Gastrocnemius medialis (tissue), 4 donors: ENCODE data around the gene ISM1. TPM values are rescaled to one million over a fixed set of nuclear protein-coding genes. Genes with fewer than 3 reads are reported as not detected.
A peak's percentile ranks its signal among the peaks of the same experiment; 100 is the strongest.

Source experiments
- ATAC-seq, 2 donors: fragments of 150-250 bp; one replicate each; pipeline ENCODE4 v1.9.1; 2016
- DNase-seq, 2 donors: peaks; one replicate each; pipeline ENCODE4 v3.0.0-alpha.2; 2019
- H3K27ac ChIP-seq, 4 donors: fragments of 200-600 bp; sonication (generic); 1 replicate in 1 of 4; 2 replicates in 3 of 4; pipeline ENCODE4 v1.5.1; 2016 to 2018; ENCODE audit warnings: mild to moderate bottlenecking in 2 of 4, moderate library complexity in 1 of 4
- H3K27me3 ChIP-seq, 3 donors: fragments of 200-600 bp; sonication (generic) in 2 of 3; 1 replicate in 1 of 3; 2 replicates in 2 of 3; pipeline versions ENCODE4 v1.5.1 to v1.6.0; 2016 to 2019; ENCODE audit warnings: mild to moderate bottlenecking in 1 of 3, moderate library complexity in 1 of 3
- H3K36me3 ChIP-seq, 2 donors: fragments of 200-600 bp; sonication (generic) in 1 of 2; one replicate each; pipeline ENCODE4 v1.5.1; 2017 to 2018
- H3K4me1 ChIP-seq, 2 donors: fragments of 200-600 bp; sonication (generic) in 1 of 2; one replicate each; pipeline ENCODE4 v1.5.1; 2016 to 2017; ENCODE audit warnings: mild to moderate bottlenecking in 2 of 2
- H3K4me3 ChIP-seq, 4 donors: fragments of 200-600 bp; sonication (generic) in 3 of 4; 1 replicate in 1 of 4; 2 replicates in 3 of 4; pipeline ENCODE4 v1.5.1; 2016 to 2019; ENCODE audit warnings: mild to moderate bottlenecking in 2 of 4
- H3K9me3 ChIP-seq, 3 donors: fragments of 200-600 bp; sonication (generic) in 2 of 3; 1 replicate in 1 of 3; 2 replicates in 2 of 3; pipeline ENCODE4 v1.5.1; 2016 to 2019
- POLR2A ChIP-seq, 2 donors: fragments of 450-650 bp; IDR thresholded peaks; one replicate each; pipeline ENCODE4 v1.6.1; 2017; ENCODE audit warnings: antibody characterized with exemption in 2 of 2, mild to moderate bottlenecking in 2 of 2, moderate library complexity in 2 of 2
- in situ Hi-C, 4 donors: fragments of 200-750 bp; cut with MboI; loops; one replicate each; pipeline versions ENCODE4 v1.15.0 to v1.8.0; 2017; ENCODE audit warnings: low sequenced_read_pairs in 4 of 4
- intact Hi-C: fragments of 100-400 bp; cut with DNase I; formaldehyde crosslinking; loops from one replicate; pipeline ENCODE4 v1.15.1; 2023; ENCODE audit warnings: low total_unique reads
- total RNA-seq, 4 donors: library from RNA; depleted of rRNA; stranded (reverse); fragments of >200 nt; gene quantifications; one replicate each; pipeline versions ENCODE4 v1.1.0 to v1.2.3, GENCODE V29; 2016
- TF ChIP-seq, protein P1 (sequence below), 5 experiments: fragments of 450-650 bp in 3 of 5; fragments of 200-600 bp in 2 of 5; sonication (generic) in 2 of 5; IDR thresholded peaks in 4 of 5; conservative IDR thresholded peaks in 1 of 5; 1 replicate in 4 of 5; 2 replicates in 1 of 5; pipeline ENCODE4 v1.5.1; 2016 to 2019; ENCODE audit warnings: antibody characterized with exemption in 5 of 5, mild to moderate bottlenecking in 3 of 5, moderate library complexity in 3 of 5

ISM1 gene
- total RNA-seq, 4 donors from 2014 or later = 0.61 to 3.7 (median 0.78) TPM

DNA sequence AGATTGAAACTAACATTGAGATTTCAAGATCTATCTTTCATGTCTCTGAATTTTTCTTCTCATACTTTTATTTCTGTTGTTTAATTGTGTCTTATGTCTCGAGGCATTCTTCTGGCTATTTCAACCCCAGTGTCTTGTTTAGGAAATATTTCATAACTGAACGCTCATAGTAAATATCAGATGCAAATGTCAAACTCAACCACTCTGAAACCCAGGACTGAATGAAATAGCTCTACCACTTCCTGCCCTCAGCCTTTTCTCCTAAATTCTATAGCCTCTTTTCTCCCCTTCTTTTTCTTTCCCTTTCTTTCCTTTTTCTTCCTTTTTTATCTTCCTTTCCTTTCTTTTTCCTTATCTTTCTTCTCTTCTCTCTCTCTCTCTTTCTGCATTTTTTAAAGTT, 7.7 kb downstream of the ISM1 start:
- H3K27me3 ChIP-seq = peaks cover 0 to 5% (median 4%) of the 10 kb centered on the region in 3 donors
- in situ Hi-C loops (no loop called here), intact Hi-C loops (no loop called here)
- no peak overlapping the region for H3K27ac ChIP-seq
- TF ChIP-seq POLR2A (IDR thresholded peaks at IDR 0.05) = no peak
- TF ChIP-seq, protein P1, sequence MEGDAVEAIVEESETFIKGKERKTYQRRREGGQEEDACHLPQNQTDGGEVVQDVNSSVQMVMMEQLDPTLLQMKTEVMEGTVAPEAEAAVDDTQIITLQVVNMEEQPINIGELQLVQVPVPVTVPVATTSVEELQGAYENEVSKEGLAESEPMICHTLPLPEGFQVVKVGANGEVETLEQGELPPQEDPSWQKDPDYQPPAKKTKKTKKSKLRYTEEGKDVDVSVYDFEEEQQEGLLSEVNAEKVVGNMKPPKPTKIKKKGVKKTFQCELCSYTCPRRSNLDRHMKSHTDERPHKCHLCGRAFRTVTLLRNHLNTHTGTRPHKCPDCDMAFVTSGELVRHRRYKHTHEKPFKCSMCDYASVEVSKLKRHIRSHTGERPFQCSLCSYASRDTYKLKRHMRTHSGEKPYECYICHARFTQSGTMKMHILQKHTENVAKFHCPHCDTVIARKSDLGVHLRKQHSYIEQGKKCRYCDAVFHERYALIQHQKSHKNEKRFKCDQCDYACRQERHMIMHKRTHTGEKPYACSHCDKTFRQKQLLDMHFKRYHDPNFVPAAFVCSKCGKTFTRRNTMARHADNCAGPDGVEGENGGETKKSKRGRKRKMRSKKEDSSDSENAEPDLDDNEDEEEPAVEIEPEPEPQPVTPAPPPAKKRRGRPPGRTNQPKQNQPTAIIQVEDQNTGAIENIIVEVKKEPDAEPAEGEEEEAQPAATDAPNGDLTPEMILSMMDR (IDR thresholded peaks at IDR 0.05 in 4 of 5, conservative IDR thresholded peaks at IDR 0.05 in 1 of 5) = no peak
- DNase-seq (no peak), ATAC-seq (no peak)
- no peak overlapping the region for H3K4me3 ChIP-seq
- no peaks in the 10 kb centered on the region for H3K4me1 ChIP-seq
- no peaks in the 10 kb centered on the region for H3K36me3 ChIP-seq
- H3K9me3 ChIP-seq = no peaks in the 10 kb centered on the region

DNA sequence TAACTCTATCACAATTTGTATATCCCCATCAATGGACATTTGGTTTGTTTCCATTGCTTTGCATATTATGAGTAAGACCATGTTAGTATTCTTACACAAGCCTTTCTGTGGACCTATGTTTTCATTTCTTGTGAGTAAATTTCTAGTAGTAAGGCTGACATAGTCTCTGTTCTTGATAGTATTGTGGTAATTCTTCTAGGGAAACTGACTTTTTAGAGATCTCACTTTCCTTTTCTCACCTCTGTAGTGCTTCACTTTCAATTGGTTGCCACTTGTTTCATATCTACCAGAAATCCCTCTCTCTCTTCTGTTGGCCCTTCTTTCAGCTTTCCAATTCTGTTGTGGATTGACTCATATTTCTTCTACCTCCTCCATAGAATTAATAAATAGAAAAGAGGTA, 8.5 kb downstream of the ISM1 start:
- intact Hi-C loops = no loop called here
- Histone ChIP-seq H3K4me1 (no peaks in the 10 kb centered on the region), H3K9me3 (no peaks in the 10 kb centered on the region), H3K36me3 (no peaks in the 10 kb centered on the region), H3K27ac (no peak overlapping the region), H3K4me3 (no peak overlapping the region), H3K27me3 (peaks cover 0 to 5% (median 4%) of the 10 kb centered on the region in 3 donors)
- no peak for DNase-seq
- no peak for ATAC-seq
- in situ Hi-C loops = no loop called here
- TF ChIP-seq, protein P1 (IDR thresholded peaks at IDR 0.05 in 4 of 5, conservative IDR thresholded peaks at IDR 0.05 in 1 of 5) = no peak
- no peak for TF ChIP-seq POLR2A (IDR thresholded peaks at IDR 0.05)

DNA sequence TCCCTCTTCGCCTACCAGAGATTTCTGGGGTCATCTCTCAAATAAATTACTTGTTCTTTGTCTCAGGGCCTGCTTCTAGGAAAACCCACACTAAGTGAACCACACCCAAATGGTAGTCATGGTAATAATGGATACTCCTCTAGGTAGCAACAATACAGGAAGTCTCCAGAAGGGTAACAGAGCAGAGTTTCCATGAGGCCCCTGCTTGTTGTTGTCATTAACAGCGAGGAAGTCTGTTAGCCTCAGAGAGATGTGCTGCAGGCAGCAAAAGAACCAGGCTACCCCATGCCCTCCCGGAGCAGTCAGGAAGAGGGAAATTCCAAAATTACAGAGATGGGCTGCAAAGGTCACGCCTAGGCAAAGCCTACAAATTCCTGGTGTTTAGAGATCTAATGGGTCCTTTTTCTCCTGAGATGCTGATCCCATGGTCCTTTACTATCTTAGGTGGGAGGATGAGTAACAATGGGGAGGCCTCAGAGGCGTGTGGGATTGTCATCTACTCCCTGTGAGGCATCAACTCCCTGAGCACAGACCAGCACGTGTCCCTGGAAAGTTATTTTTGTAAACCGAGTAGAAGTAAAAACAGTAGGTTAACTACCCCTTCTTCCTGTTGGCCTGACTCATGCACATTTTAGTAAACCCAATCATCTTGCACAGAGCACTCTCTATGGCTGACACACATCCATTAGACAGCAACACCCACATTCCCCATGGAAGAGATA, 10.1 kb downstream of the ISM1 start:
- Histone ChIP-seq H3K27ac (peak overlapping the region in 2 of 4 donors; percentile 4 to 36), H3K4me3 (no peak overlapping the region), H3K27me3 (peaks cover 0 to 4% (median 3%) of the 10 kb centered on the region in 3 donors), H3K9me3 (no peaks in the 10 kb centered on the region), H3K36me3 (no peaks in the 10 kb centered on the region), H3K4me1 (no peaks in the 10 kb centered on the region)
- intact Hi-C loops (no loop called here), in situ Hi-C loops (no loop called here)
- DNase-seq = no peak
- TF ChIP-seq POLR2A (IDR thresholded peaks at IDR 0.05) = no peak
- TF ChIP-seq, protein P1 (IDR thresholded peaks at IDR 0.05 in 4 of 5, conservative IDR thresholded peaks at IDR 0.05 in 1 of 5) = no peak
- ATAC-seq = no peak

DNA sequence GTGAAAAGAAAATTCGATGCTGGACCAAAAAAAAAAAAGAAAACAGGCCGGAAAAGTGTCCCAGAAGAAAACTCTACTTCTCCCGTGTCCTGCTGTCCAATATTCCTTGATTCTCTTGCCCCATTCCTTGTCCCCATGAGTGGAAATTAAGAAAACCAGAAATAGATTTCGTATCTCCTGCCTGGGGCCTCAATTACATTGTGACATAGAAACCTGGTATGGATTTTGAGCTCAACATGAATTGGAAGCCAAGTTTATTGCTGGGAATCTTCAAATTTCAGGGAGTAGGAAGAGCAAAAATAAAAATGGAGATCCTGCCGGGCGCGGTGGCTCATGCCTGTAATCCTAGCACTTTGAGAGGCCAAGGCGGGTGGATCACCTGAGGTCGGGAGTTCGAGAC, 11.9 kb downstream of the ISM1 start:
- in situ Hi-C loops (no loop called here), intact Hi-C loops (no loop called here)
- TF ChIP-seq, protein P1 (IDR thresholded peaks at IDR 0.05 in 4 of 5, conservative IDR thresholded peaks at IDR 0.05 in 1 of 5) = no peak
- no peak for TF ChIP-seq POLR2A (IDR thresholded peaks at IDR 0.05)
- ATAC-seq = no peak
- no peak overlapping the region for H3K4me3 ChIP-seq
- H3K4me1 ChIP-seq = no peaks in the 10 kb centered on the region
- H3K27ac ChIP-seq = no peak overlapping the region
- H3K27me3 ChIP-seq = peaks cover 0 to 4% (median 0%) of the 10 kb centered on the region in 3 donors
- H3K9me3 ChIP-seq = no peaks in the 10 kb centered on the region
- no peaks in the 10 kb centered on the region for H3K36me3 ChIP-seq
- DNase-seq = no peak
